Activated naive CD4-positive, alpha-beta T cell treated with anti-CD3 and anti-CD28 coated beads, Interleukin-2, amount 50 U/mL, for 24 hours (primary cell): ENCODE data around the gene SLC25A34.

Experiments used
- H3K27ac Mint-ChIP-seq: one replicate; pipeline ENCODE4 v1.8.0; 2021; ENCODE audit warnings: mild to moderate bottlenecking, mixed read lengths
- H3K27me3 Mint-ChIP-seq: one replicate; pipeline ENCODE4 v1.8.0; 2021; ENCODE audit warnings: mixed read lengths
- H3K36me3 Mint-ChIP-seq: one replicate; pipeline ENCODE4 v1.8.0; 2021; ENCODE audit warnings: mixed read lengths
- H3K4me1 Mint-ChIP-seq: one replicate; pipeline ENCODE4 v1.8.0; 2021; ENCODE audit warnings: mixed read lengths
- H3K4me3 Mint-ChIP-seq: one replicate; pipeline ENCODE4 v1.8.0; 2021; ENCODE audit warnings: mild to moderate bottlenecking, mixed read lengths
- H3K9me3 Mint-ChIP-seq: one replicate; pipeline ENCODE4 v1.8.0; 2021; ENCODE audit warnings: mixed read lengths

The SLC25A34 gene

GRCh38 chr1:15764269-15764764 lies 28.3 kb downstream of the SLC25A34 start:
- Mint-ChIP-seq H3K36me3 (no peaks in the 10 kb centered on the region), H3K27me3 (peaks cover 6% of the 10 kb centered on the region), H3K9me3 (no peaks in the 10 kb centered on the region), H3K4me3 (no peak overlapping the region), H3K4me1 (no peaks in the 10 kb centered on the region), H3K27ac (no peak overlapping the region)

GRCh38 chr1:15764890-15765289 lies 28.8 kb downstream of the SLC25A34 start:
- Mint-ChIP-seq H3K27me3 (peaks cover 4% of the 10 kb centered on the region), H3K36me3 (no peaks in the 10 kb centered on the region), H3K4me3 (no peak overlapping the region), H3K27ac (no peak overlapping the region), H3K4me1 (no peaks in the 10 kb centered on the region), H3K9me3 (no peaks in the 10 kb centered on the region)

DNA sequence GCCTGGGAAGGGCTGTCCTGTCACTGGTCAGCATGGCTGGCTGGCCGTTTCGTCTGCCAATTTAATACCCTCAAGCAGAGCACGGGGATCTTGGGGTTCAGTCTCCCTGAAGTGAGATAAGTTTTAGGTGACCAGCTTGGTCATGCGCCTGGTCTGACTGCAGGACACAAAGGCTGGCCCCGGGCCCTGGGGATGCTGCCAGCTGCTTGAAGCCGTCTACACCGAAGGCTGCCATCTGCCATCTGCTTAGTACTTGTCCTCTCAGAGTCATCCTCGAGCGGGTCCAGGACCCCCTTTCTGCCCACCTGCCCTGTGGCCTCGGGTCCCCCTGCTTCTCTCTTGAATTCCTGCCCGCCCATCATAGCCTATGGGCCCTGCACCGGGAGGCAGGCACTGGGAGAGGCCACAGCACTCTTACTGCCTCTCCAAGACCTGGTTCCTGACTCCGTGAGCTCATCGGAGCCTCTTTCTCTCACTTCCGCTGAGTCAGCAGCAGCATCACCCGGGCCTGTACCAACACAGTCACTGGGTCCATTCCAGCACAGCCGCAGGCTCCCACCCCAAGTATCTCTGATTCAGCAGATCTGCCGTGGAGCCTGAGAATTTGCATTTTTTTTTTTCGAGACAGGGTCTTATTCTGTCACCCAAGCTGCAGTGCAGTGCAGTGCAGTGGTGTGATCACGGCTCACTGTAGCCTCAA lies 29.6 kb downstream of the SLC25A34 start:
- Mint-ChIP-seq H3K36me3 (no peaks in the 10 kb centered on the region), H3K4me1 (no peaks in the 10 kb centered on the region)

GRCh38 chr1:15767941-15768340 lies 31.9 kb downstream of the SLC25A34 start:
- H3K9me3 Mint-ChIP-seq, result no peaks in the 10 kb centered on the region
- H3K27me3 Mint-ChIP-seq, result peaks cover 2% of the 10 kb centered on the region
- H3K36me3 Mint-ChIP-seq, result no peaks in the 10 kb centered on the region
- no peak overlapping the region for H3K4me3 Mint-ChIP-seq
- no peaks in the 10 kb centered on the region for H3K4me1 Mint-ChIP-seq
- H3K27ac Mint-ChIP-seq, result no peak overlapping the region

More for the DNA sequence above, 29.6 kb downstream of the SLC25A34 start:
- Mint-ChIP-seq H3K9me3 (no peaks in the 10 kb centered on the region), H3K27me3 (peaks cover 4% of the 10 kb centered on the region), H3K27ac (no peak overlapping the region), H3K4me3 (no peak overlapping the region)

- H3K4me1 Mint-ChIP-seq, result no peaks in the 10 kb centered on the region
- no peaks in the 10 kb centered on the region for H3K36me3 Mint-ChIP-seq
- no peak overlapping the region for H3K27ac Mint-ChIP-seq
- no peaks in the 10 kb centered on the region for H3K9me3 Mint-ChIP-seq
- peaks cover 2% of the 10 kb centered on the region for H3K27me3 Mint-ChIP-seq
- no peak overlapping the region for H3K4me3 Mint-ChIP-seq
These were observed 32.3 kb downstream of the SLC25A34 start for GRCh38 chr1:15768388-15768787.

GRCh38 chr1:15770313-15770962 lies 34.4 kb downstream of the SLC25A34 start:
- no peaks in the 10 kb centered on the region for H3K4me1 Mint-ChIP-seq
- H3K4me3 Mint-ChIP-seq, result no peak overlapping the region
- H3K27ac Mint-ChIP-seq, result no peak overlapping the region
- no peaks in the 10 kb centered on the region for H3K36me3 Mint-ChIP-seq
- H3K27me3 Mint-ChIP-seq, result peaks cover 2% of the 10 kb centered on the region
- H3K9me3 Mint-ChIP-seq, result no peaks in the 10 kb centered on the region

- no peak overlapping the region for H3K4me3 Mint-ChIP-seq
- peaks cover 2% of the 10 kb centered on the region for H3K27me3 Mint-ChIP-seq
- H3K27ac Mint-ChIP-seq, result no peak overlapping the region
- H3K36me3 Mint-ChIP-seq, result no peaks in the 10 kb centered on the region
- H3K9me3 Mint-ChIP-seq, result no peaks in the 10 kb centered on the region
- no peaks in the 10 kb centered on the region for H3K4me1 Mint-ChIP-seq
These were observed 35.9 kb downstream of the SLC25A34 start for GRCh38 chr1:15771836-15772515.

DNA sequence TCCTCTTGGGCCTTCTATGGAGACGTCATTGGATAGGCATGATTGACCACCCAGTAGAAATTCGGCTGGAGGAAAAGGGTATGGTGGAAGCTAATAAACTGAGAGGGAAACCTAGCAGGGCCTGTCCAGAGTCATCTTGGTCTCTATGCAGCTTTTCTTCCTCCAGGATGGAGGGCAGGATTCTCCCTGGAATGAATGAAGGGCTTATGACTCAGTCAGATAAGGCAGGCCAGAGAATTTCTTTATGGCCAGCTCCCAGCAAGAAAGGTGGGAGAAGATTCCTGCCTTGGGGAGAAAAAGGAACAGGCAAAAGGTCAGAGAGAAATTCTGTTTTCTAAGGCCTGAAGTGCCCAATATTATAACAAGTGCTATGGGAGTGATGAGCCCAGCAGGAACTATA lies 39.6 kb downstream of the SLC25A34 start:
- H3K27ac Mint-ChIP-seq, result no peak overlapping the region
- H3K9me3 Mint-ChIP-seq, result no peaks in the 10 kb centered on the region
- no peak overlapping the region for H3K4me3 Mint-ChIP-seq
- H3K27me3 Mint-ChIP-seq, result peaks cover 2% of the 10 kb centered on the region
- no peaks in the 10 kb centered on the region for H3K4me1 Mint-ChIP-seq
- H3K36me3 Mint-ChIP-seq, result no peaks in the 10 kb centered on the region

DNA sequence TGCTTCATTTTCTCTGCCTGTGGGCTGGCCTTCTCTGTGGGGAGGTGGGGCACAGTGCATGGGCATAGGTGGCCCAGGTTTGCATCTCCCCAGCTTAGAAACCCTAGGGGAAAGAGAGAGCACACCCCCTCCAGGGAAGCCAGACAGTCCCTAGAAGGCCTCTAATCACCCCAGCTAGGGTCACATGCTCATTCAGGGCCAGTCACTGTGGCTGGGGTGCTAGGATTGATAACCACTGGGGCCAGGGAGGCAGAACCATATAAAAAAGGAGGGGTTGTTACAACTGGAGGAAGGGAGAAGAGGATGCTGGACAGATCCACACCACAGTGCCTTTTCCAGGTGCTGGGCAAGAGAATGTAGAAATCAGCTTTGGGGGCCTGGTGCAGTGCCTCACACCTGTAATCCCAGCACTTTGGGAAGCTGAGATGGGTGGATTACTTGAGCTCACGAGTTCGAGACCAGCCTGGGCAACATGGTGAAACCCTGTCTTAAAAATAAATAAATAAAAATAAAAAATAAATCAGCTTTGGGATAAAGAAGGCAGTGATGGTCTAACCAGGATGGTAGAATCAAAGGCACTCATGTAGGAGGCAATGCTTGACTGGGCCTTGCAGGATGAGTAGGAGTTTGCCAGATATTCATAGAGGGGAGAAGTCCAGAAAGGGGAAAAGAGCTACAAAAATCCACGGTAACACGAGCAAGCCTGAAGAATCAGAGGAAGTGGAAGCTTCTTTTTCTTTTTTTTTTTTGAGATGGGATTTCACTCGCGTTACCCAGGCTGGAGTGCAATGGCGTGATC lies 42.0 kb downstream of the SLC25A34 start:
- Mint-ChIP-seq H3K27ac (no peak overlapping the region), H3K9me3 (no peaks in the 10 kb centered on the region), H3K27me3 (no peaks in the 10 kb centered on the region), H3K4me3 (no peak overlapping the region), H3K36me3 (no peaks in the 10 kb centered on the region), H3K4me1 (no peaks in the 10 kb centered on the region)

GRCh38 chr1:15785683-15786082 lies 49.6 kb downstream of the SLC25A34 start:
- H3K27ac Mint-ChIP-seq, result no peak overlapping the region
- no peaks in the 10 kb centered on the region for H3K9me3 Mint-ChIP-seq
- H3K27me3 Mint-ChIP-seq, result peaks cover 2% of the 10 kb centered on the region
- no peaks in the 10 kb centered on the region for H3K36me3 Mint-ChIP-seq
- H3K4me3 Mint-ChIP-seq, result no peak overlapping the region
- H3K4me1 Mint-ChIP-seq, result no peaks in the 10 kb centered on the region

DNA sequence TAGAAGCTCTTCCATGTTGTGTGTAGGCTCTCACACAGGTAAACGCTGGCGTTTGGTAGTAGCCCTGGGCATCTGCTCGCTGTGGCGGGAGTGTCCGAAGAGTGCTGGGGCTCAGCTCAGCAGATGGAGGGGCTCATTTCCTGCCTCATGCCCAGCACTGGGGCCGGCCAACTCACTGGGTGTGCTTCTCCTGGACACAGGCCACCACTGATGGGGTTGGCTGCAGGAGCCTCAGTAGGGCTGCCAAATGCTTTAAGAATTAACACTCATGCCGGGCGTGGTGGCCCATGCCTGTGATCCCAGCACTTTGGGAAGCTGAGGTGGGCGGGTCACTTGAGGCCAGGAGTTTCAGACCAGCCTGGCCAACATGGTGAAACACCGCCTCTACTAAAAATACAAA lies 50.5 kb downstream of the SLC25A34 start:
- H3K27me3 Mint-ChIP-seq, result peaks cover 3% of the 10 kb centered on the region
- H3K4me1 Mint-ChIP-seq, result no peaks in the 10 kb centered on the region
- H3K9me3 Mint-ChIP-seq, result no peaks in the 10 kb centered on the region
- H3K4me3 Mint-ChIP-seq, result no peak overlapping the region
- no peaks in the 10 kb centered on the region for H3K36me3 Mint-ChIP-seq
- no peak overlapping the region for H3K27ac Mint-ChIP-seq

DNA sequence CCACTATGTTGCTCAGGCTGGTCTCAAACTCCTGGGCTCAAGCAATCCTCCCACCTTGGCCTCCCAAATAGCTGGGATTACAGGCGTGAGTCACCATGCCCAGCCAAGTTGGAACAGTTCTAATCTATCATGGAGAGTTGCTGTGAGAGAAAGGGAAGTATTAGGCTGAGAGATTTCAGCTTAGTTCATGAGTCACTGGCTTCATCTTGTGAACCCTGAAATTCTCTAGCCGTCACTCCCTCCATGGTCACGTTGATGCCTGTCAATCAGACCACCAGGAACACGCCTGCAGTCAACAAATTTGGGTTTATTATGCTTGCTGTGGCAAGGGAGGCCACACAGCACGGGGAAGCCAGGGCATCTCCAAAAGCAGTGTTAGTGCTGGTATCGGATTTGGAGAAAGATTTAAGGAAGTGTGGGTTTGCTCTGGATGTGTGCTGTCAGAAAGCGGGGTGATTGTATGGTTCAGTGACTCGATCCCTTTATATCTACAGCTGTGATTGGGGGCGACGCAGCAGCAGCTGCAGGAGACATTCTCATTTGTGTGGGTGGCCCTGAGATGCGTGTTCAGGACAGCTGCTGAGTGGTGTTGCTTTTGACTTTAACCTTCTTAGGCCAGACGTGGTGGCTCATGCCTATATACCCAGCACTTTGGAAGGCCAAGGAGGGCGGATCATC lies 52.7 kb downstream of the SLC25A34 start:
- H3K4me1 Mint-ChIP-seq, result peaks cover 5% of the 10 kb centered on the region
- H3K27ac Mint-ChIP-seq, result peak overlapping the region; percentile 4
- no peak overlapping the region for H3K4me3 Mint-ChIP-seq
- H3K9me3 Mint-ChIP-seq, result no peaks in the 10 kb centered on the region
- peaks cover 3% of the 10 kb centered on the region for H3K27me3 Mint-ChIP-seq
- no peaks in the 10 kb centered on the region for H3K36me3 Mint-ChIP-seq
